Breast epithelium (tissue), 3 donors: ENCODE results near the gene NR3C1.

Experiments used
- CTCF ChIP-seq, 3 donors: fragments of 450-650 bp; IDR thresholded peaks; one replicate each; pipeline ENCODE4 v1.5.1; 2016 to 2017; ENCODE audit warnings: antibody characterized with exemption in 3 of 3, mild to moderate bottlenecking in 3 of 3, moderate library complexity in 3 of 3
- POLR2AphosphoS5 ChIP-seq, 3 donors: sonication (generic); formaldehyde crosslinking; IDR thresholded peaks; one replicate each; pipeline ENCODE4 v1.6.1; 2017; ENCODE audit warnings: antibody characterized with exemption in 3 of 3

GRCh38 chr5:143304836-143305475, 98.5 kb downstream of the NR3C1 start:
- TF ChIP-seq POLR2AphosphoS5 (IDR thresholded peaks at IDR 0.05) (no peak), CTCF (IDR thresholded peaks at IDR 0.05) (no peak)
